Heart left ventricle (tissue), 16 donors: ENCODE measurements around the gene METTL22. TPM values are rescaled to one million over a fixed set of nuclear protein-coding genes. Genes with fewer than 3 reads are reported as not detected.

Experiments
- ATAC-seq, 4 donors: fragments of 200-7000 bp; cut with Tn5 transposase; one replicate each; pipeline ENCODE4 v1.9.1; 2020 to 2022; ENCODE audit warnings: moderate library complexity in 4 of 4, mild to moderate bottlenecking in 3 of 4, moderate number of reproducible peaks in 1 of 4
- DNase-seq, 5 donors: peaks; one replicate each; pipeline ENCODE4 v3.0.0-alpha.2; 2020
- H3K27ac ChIP-seq, 12 donors: fragments of 200-600 bp; sonication (generic) in 4 of 12; one replicate each; pipeline versions ENCODE4 v1.5.0 to v1.8.0; 2016 to 2022; ENCODE audit warnings: mild to moderate bottlenecking in 2 of 12
- H3K27me3 ChIP-seq, 9 donors: fragments of 200-600 bp; sonication (generic) in 2 of 9; one replicate each; pipeline versions ENCODE4 v1.5.1 to v1.8.0; 2016 to 2022; ENCODE audit warnings: mild to moderate bottlenecking in 3 of 9
- H3K36me3 ChIP-seq, 9 donors: fragments of 200-600 bp; sonication (generic) in 2 of 9; one replicate each; pipeline versions ENCODE4 v1.5.0 to v1.8.0; 2018 to 2022; ENCODE audit warnings: mild to moderate bottlenecking in 2 of 9
- H3K4me1 ChIP-seq, 12 donors: fragments of 200-600 bp; sonication (generic) in 4 of 12; one replicate each; pipeline versions ENCODE4 v1.5.0 to v1.8.0; 2016 to 2022; ENCODE audit warnings: mild to moderate bottlenecking in 3 of 12
- H3K4me3 ChIP-seq, 12 donors: fragments of 200-600 bp; sonication (generic) in 4 of 12; one replicate each; pipeline versions ENCODE4 v1.5.0 to v1.8.0; 2017 to 2022; ENCODE audit warnings: mild to moderate bottlenecking in 9 of 12, moderate library complexity in 4 of 12
- H3K9me3 ChIP-seq, 12 donors: fragments of 200-600 bp; sonication (generic) in 4 of 12; one replicate each; pipeline versions ENCODE4 v1.5.0 to v1.8.0; 2016 to 2022; ENCODE audit warnings: mild to moderate bottlenecking in 1 of 12
- CTCF ChIP-seq, 12 donors: fragments of 200-600 bp; sonication (generic) in 4 of 12; IDR thresholded peaks; one replicate each; pipeline versions ENCODE4 v1.5.0 to v1.8.0; 2018 to 2022; ENCODE audit warnings: antibody characterized with exemption in 12 of 12, mild to moderate bottlenecking in 5 of 12
- POLR2A ChIP-seq, 2 donors: fragments of 450-650 bp; IDR thresholded peaks; one replicate each; pipeline ENCODE4 v1.6.1; 2017; ENCODE audit warnings: antibody characterized with exemption in 2 of 2, mild to moderate bottlenecking in 2 of 2, moderate library complexity in 2 of 2
- WGBS, 4 donors: extraction: QIAGEN DNeasy Blood & Tissue Kit in 2 of 4; methylation state at CpG; one replicate each; pipeline versions ENCODE4 v1.1.5 to v1.1.7; 2013 to 2018; 5-methylcytosine and 5-hydroxymethylcytosine counted together
- intact Hi-C, 10 donors: fragments of 100-400 bp; cut with DNase I; formaldehyde crosslinking; loops; one replicate each; pipeline versions ENCODE4 v1.11.1 to v1.14.2; 2022
- polyA plus RNA-seq, 2 donors: library from polyadenylated mRNA; stranded (reverse); fragments of 200-250 nt; gene quantifications; one replicate each; pipeline ENCODE4 v1.2.3, GENCODE V29; 2013
- total RNA-seq, 9 donors: library from RNA; depleted of rRNA in 2 of 9; stranded (reverse); fragments of >200 nt in 2 of 9; fragmentation: NEBNext Ultra II Directional in 3 of 9; extraction: Animal tissue kit (Norgen Biotek cat#: 25700) in 3 of 9; gene quantifications; one replicate each; pipeline versions ENCODE4 v1.1.0 to v1.2.4, GENCODE V29; 2016 to 2023
- donor health status: ischemic (EF 13 %, LVEDD 7.1; RV severe dilation, severe dysfunction).
- donor health status: healthy with polysubstance abuse.
- donor health status: DM: no; HTN: yes; CAD: no.
- donor health status: DM: no; HTN: no; CAD: no.
- donor health status: ischemic (EF 25% LVEDD 6.9; RV normal size, moderate dysfunction).
- donor health status: ischemic (EF 25% LVEDD 5.7; RV mildly dilated, moderate dysfunction).
- donor health status: healthy.
- donor health status: DM: yes; HTN: yes; CAD: no.
- donor health status: ischemic (EF 35%, LVEDD 5.7; RV mildly dilated, moderate dysfunction).
- donor health status: nonischemic (EF 11% LVEDD 7.7; RV severe dilation, severe dysfunction).
- donor health status: DM: yes; HTN: yes; CAD: no.
- donor health status: PGD.
- donor health status: ischemic (EF 29% LVEDD 5.4; RV normal size, mild dysfunction).
- donor health status: nonischemic (EF 23%, LVEDD 6.1; RV moderate dilation, normal function).

The METTL22 gene
- total and polyA plus RNA-seq, 11 donors, result 15.3 to 80.3 (median 34.0) TPM

GRCh38 chr16:8605554-8605953 lies 15.9 kb upstream of the METTL22 start:
- DNase-seq (no peak), ATAC-seq (no peak)
- intact Hi-C loops, result no loop called here
- H3K4me1 ChIP-seq, result no peaks in the 10 kb centered on the region
- no peaks in the 10 kb centered on the region for H3K36me3 ChIP-seq
- H3K27ac ChIP-seq, result no peak overlapping the region
- H3K9me3 ChIP-seq, result peaks cover 0 to 3% (median 0%) of the 10 kb centered on the region in 12 donors
- peaks cover 0 to 14% (median 0%) of the 10 kb centered on the region in 9 donors for H3K27me3 ChIP-seq
- TF ChIP-seq POLR2A (IDR thresholded peaks at IDR 0.05) (no peak), CTCF (IDR thresholded peaks at IDR 0.05) (no peak)
- no peak overlapping the region for H3K4me3 ChIP-seq

- TF ChIP-seq CTCF (IDR thresholded peaks at IDR 0.05) (no peak), POLR2A (IDR thresholded peaks at IDR 0.05) (no peak)
Measured at GRCh38 chr16:8607214-8607613, 14.3 kb upstream of the METTL22 start.

GRCh38 chr16:8611122-8611521 lies 10.4 kb upstream of the METTL22 start:
- H3K36me3 ChIP-seq, result no peaks in the 10 kb centered on the region
- peaks cover 0 to 19% (median 0%) of the 10 kb centered on the region in 9 donors for H3K27me3 ChIP-seq
- no peaks in the 10 kb centered on the region for H3K9me3 ChIP-seq
- no peak for ATAC-seq
- no peak overlapping the region for H3K4me3 ChIP-seq
- H3K27ac ChIP-seq, result no peak overlapping the region
- WGBS, 4 donors, result 71 to 74% (median 72%) methylated on average over 4 of the region's 4 CpGs
- intact Hi-C loops, result no loop called here
- TF ChIP-seq POLR2A (IDR thresholded peaks at IDR 0.05) (no peak), CTCF (IDR thresholded peaks at IDR 0.05) (no peak)
- no peak for DNase-seq
- H3K4me1 ChIP-seq, result no peaks in the 10 kb centered on the region

More at GRCh38 chr16:8607214-8607613, 14.3 kb upstream of the METTL22 start:
- no peak overlapping the region for H3K4me3 ChIP-seq
- no peak for ATAC-seq
- H3K9me3 ChIP-seq, result no peaks in the 10 kb centered on the region
- peaks cover 0 to 14% (median 0%) of the 10 kb centered on the region in 9 donors for H3K27me3 ChIP-seq
- WGBS, 4 donors, result 66 to 72% (median 69%) methylated on average over 9 of the region's 9 CpGs
- intact Hi-C loops, result no loop called here
- no peak for DNase-seq
- no peaks in the 10 kb centered on the region for H3K4me1 ChIP-seq
- H3K36me3 ChIP-seq, result no peaks in the 10 kb centered on the region
- H3K27ac ChIP-seq, result no peak overlapping the region

- DNase-seq (no peak), ATAC-seq (no peak)
- Histone ChIP-seq H3K9me3 (no peaks in the 10 kb centered on the region), H3K4me3 (no peak overlapping the region), H3K27me3 (peaks cover 0 to 19% (median 0%) of the 10 kb centered on the region in 9 donors), H3K4me1 (no peaks in the 10 kb centered on the region), H3K27ac (no peak overlapping the region), H3K36me3 (no peaks in the 10 kb centered on the region)
- WGBS, 4 donors, result 91 to 98% (median 96%) methylated on average over 1 of the region's 1 CpG
- TF ChIP-seq POLR2A (IDR thresholded peaks at IDR 0.05), result no peak
- TF ChIP-seq CTCF (IDR thresholded peaks at IDR 0.05), result no peak
- intact Hi-C loops, result no loop called here
Measured at GRCh38 chr16:8611886-8612600, 9.5 kb upstream of the METTL22 start.
